ENCODE results near the gene ELOVL4. TPM values are rescaled to one million over a fixed set of nuclear protein-coding genes. Genes with fewer than 3 reads are reported as not detected.

ELOVL4 gene
- total RNA-seq, 1 donor from 2014 or later, result 6.1 TPM

DNA sequence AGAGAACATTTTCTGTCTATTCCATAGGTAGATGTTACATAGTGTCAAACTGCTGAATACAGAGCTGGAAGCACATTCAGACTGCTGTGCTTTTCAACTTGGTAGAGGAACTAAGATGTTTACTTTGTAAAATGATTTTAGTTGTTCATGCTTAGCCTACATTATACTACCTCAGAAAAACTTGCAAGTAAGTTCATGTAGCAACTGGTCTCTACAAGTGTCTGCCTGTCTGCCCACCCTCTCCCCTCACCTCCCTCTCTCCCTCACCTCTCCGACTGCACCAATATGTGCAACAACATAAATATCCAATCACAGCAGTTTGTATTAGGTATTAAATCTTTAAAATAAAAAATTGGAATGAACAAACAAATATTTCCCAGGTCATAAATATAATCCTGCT is 25.3 kb downstream of the ELOVL4 start:
- TF ChIP-seq, protein P1, sequence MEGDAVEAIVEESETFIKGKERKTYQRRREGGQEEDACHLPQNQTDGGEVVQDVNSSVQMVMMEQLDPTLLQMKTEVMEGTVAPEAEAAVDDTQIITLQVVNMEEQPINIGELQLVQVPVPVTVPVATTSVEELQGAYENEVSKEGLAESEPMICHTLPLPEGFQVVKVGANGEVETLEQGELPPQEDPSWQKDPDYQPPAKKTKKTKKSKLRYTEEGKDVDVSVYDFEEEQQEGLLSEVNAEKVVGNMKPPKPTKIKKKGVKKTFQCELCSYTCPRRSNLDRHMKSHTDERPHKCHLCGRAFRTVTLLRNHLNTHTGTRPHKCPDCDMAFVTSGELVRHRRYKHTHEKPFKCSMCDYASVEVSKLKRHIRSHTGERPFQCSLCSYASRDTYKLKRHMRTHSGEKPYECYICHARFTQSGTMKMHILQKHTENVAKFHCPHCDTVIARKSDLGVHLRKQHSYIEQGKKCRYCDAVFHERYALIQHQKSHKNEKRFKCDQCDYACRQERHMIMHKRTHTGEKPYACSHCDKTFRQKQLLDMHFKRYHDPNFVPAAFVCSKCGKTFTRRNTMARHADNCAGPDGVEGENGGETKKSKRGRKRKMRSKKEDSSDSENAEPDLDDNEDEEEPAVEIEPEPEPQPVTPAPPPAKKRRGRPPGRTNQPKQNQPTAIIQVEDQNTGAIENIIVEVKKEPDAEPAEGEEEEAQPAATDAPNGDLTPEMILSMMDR (IDR thresholded peaks at IDR 0.05), result no peak
- no peaks in the 10 kb centered on the region for H3K9me3 Mint-ChIP-seq (ENCODE audit: low read depth)
- peaks cover 9% of the 10 kb centered on the region for H3K36me3 Mint-ChIP-seq (ENCODE audit: low read depth)
- H3K27me3 Mint-ChIP-seq (ENCODE audit: low read depth), result no peaks in the 10 kb centered on the region
- no peak for DNase-seq (ENCODE audit: low spot score)
- H3K27ac Mint-ChIP-seq (ENCODE audit: unreplicated experiment), result no peak overlapping the region
- H3K4me3 Mint-ChIP-seq (ENCODE audit: unreplicated experiment), result no peak overlapping the region
- peaks cover 10% of the 10 kb centered on the region for H3K4me1 Mint-ChIP-seq (ENCODE audit: low read depth)

- no peaks in the 10 kb centered on the region for H3K4me1 Mint-ChIP-seq (ENCODE audit: low read depth)
- H3K36me3 Mint-ChIP-seq (ENCODE audit: low read depth), result peaks cover 10% of the 10 kb centered on the region
- DNase-seq (ENCODE audit: low spot score), result no peak
- H3K9me3 Mint-ChIP-seq (ENCODE audit: low read depth), result no peaks in the 10 kb centered on the region
- no peak overlapping the region for H3K27ac Mint-ChIP-seq (ENCODE audit: unreplicated experiment)
- no peaks in the 10 kb centered on the region for H3K27me3 Mint-ChIP-seq (ENCODE audit: low read depth)
- TF ChIP-seq, protein P1 (IDR thresholded peaks at IDR 0.05), result no peak
- no peak overlapping the region for H3K4me3 Mint-ChIP-seq (ENCODE audit: unreplicated experiment)
These were observed 34.0 kb downstream of the ELOVL4 start for GRCh38 chr6:79913369-79913768.

- H3K27ac Mint-ChIP-seq (ENCODE audit: unreplicated experiment), result no peak overlapping the region
- peaks cover under 1% of the 10 kb centered on the region for H3K27me3 Mint-ChIP-seq (ENCODE audit: low read depth)
- no peaks in the 10 kb centered on the region for H3K4me1 Mint-ChIP-seq (ENCODE audit: low read depth)
- no peak overlapping the region for H3K4me3 Mint-ChIP-seq (ENCODE audit: unreplicated experiment)
- TF ChIP-seq, protein P1 (IDR thresholded peaks at IDR 0.05), result no peak
- H3K9me3 Mint-ChIP-seq (ENCODE audit: low read depth), result no peaks in the 10 kb centered on the region
- H3K36me3 Mint-ChIP-seq (ENCODE audit: low read depth), result peaks cover 7% of the 10 kb centered on the region
- DNase-seq (ENCODE audit: low spot score), result no peak
These were observed 35.4 kb downstream of the ELOVL4 start for GRCh38 chr6:79911992-79912391.

DNA sequence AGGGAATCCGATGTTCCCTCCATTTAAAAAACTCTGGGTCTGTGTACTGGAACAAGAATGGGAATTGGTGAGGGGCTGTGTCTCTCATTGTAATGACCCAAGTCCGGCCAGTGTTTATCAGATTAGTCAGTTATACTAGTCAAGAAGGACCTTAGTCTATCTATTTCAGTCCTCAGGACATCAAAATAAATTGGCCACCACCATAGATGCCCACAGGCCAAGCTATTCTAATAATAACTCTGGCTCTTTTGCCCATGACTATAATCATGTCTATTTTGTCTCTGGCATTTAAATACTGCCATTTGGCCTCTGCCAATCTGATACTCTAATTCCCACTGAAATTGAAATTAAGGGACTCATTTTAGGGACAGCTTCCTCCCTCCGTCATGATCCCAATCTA is 37.8 kb downstream of the ELOVL4 start:
- TF ChIP-seq, protein P1 (IDR thresholded peaks at IDR 0.05), result no peak

DNA sequence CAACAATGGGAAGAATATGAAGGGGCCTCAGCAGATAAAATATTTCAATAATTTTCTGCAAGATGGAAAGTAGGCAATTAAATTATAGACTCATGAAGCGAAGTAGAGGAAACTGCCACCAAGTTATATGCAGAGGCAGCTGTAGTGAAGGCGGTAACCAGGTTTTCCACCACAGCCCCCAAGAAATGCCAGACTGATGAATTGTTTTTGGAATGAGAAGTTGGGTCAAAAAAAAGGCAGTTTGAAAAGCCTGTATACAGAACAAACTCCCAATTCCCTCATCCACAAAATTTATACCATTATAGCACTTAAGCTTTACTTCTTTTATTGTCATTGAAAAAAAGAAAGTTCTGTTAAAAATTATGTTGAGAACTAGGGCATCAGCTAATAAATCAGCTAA is 45.3 kb downstream of the ELOVL4 start:
- peaks cover 11% of the 10 kb centered on the region for H3K27me3 Mint-ChIP-seq (ENCODE audit: low read depth)
- no peak for DNase-seq (ENCODE audit: low spot score)
- no peaks in the 10 kb centered on the region for H3K36me3 Mint-ChIP-seq (ENCODE audit: low read depth)
- H3K27ac Mint-ChIP-seq (ENCODE audit: unreplicated experiment), result no peak overlapping the region
- H3K9me3 Mint-ChIP-seq (ENCODE audit: low read depth), result no peaks in the 10 kb centered on the region
- no peaks in the 10 kb centered on the region for H3K4me1 Mint-ChIP-seq (ENCODE audit: low read depth)
- TF ChIP-seq, protein P1 (IDR thresholded peaks at IDR 0.05), result no peak
- no peak overlapping the region for H3K4me3 Mint-ChIP-seq (ENCODE audit: unreplicated experiment)

More for the DNA sequence above, 37.8 kb downstream of the ELOVL4 start:
- H3K4me1 Mint-ChIP-seq (ENCODE audit: low read depth), result no peaks in the 10 kb centered on the region
- H3K27ac Mint-ChIP-seq (ENCODE audit: unreplicated experiment), result no peak overlapping the region
- H3K9me3 Mint-ChIP-seq (ENCODE audit: low read depth), result no peaks in the 10 kb centered on the region
- H3K36me3 Mint-ChIP-seq (ENCODE audit: low read depth), result peaks cover 2% of the 10 kb centered on the region
- DNase-seq (ENCODE audit: low spot score), result no peak
- no peak overlapping the region for H3K4me3 Mint-ChIP-seq (ENCODE audit: unreplicated experiment)
- peaks cover 6% of the 10 kb centered on the region for H3K27me3 Mint-ChIP-seq (ENCODE audit: low read depth)

Measured in chondrocyte (in vitro differentiated cells).